ENCODE data around the gene EDN2.

- TF ChIP-seq EZH2 (IDR thresholded peaks at IDR 0.05; ENCODE audit: borderline replicate concordance, low read length) (no peak), CTCF (conservative IDR thresholded peaks at IDR 0.05 in 1 of 2, IDR thresholded peaks at IDR 0.05 in 1 of 2; ENCODE audit: extremely low read depth in 1 of 2, insufficient read depth in 1 of 2, low read depth in 1 of 2, low read length in 2 of 2) (no peak)
Measured at GRCh38 chr1:41449326-41449921, 35.1 kb downstream of the EDN2 start.

Data from mammary epithelial cell (primary cell).